HepG2 (cell line): ENCODE data around the gene GRPEL2. TPM values are rescaled to one million over a fixed set of nuclear protein-coding genes. Genes with fewer than 3 reads are reported as not detected.

Experiments
- ATAC-seq: fragments of 200-7000 bp; cut with Tn5 transposase; 3 replicates; pipeline ENCODE4 v1.9.1; 2020; ENCODE audit warnings: mild to moderate bottlenecking, moderate library complexity
- BruUV-seq: library from RNA; stranded (reverse); fragments of 400-500 nt; replicated peaks from 2 replicates; lab custom pipeline; 2021; lab: Mats Ljungman, UMichigan
- CTCF ChIA-PET: fragments of 300-600 bp; formaldehyde crosslinking; extraction: SDS; loops from one replicate; lab custom pipeline; 2021; ENCODE audit warnings: low total read pairs, inconsistent platforms, low intra/inter-chr PET ratio; lab: Yijun Ruan, JAX
- POLR2A ChIA-PET: fragments of 350-600 bp; sonication (Branson Sonifier 250); formaldehyde crosslinking; loops from one replicate; lab custom pipeline; 2020; ENCODE audit warnings: antibody characterized with exemption, inconsistent platforms; lab: Yijun Ruan, JAX
- DNase-seq: peaks from one replicate; pipeline ENCODE4 v3.0.0-alpha.2; 2015; ENCODE audit warnings: low spot score
- FAIRE-seq: peaks from 3 replicates; lab custom pipeline; 2011; peaks lifted over from hg19 to GRCh38; lab: Jason Lieb, UNC
- H2AFZ ChIP-seq: one replicate; pipeline ENCODE4 v1.6.1; 2011; ENCODE audit warnings: low read length, inconsistent platforms
- H3K27ac ChIP-seq: fragments of 300-600 bp; 3 replicates; pipeline ENCODE4 v1.8.0; 2011; ENCODE audit warnings: mixed run types, mild to moderate bottlenecking, mixed read lengths, low read length, inconsistent platforms; ENCODE audit not compliant: insufficient read depth; ENCODE audit errors: extremely low read length
- H3K27me3 ChIP-seq, 2 experiments: fragments of 200-600 bp in 1 of 2; 2 replicates in 1 of 2; 3 replicates in 1 of 2; pipeline versions ENCODE4 v1.6.0 to v1.8.0; 2011; ENCODE audit warnings: low read length in 2 of 2, mild to moderate bottlenecking in 2 of 2, moderate library complexity in 2 of 2, inconsistent platforms in 1 of 2; ENCODE audit not compliant: insufficient read depth in 2 of 2, control insufficient read depth in 1 of 2
- H3K36me3 ChIP-seq, 2 experiments: fragments of 200-600 bp in 1 of 2; replicated peaks in 1 of 2; 2 replicates in 1 of 2; 3 replicates in 1 of 2; pipeline versions ENCODE4 v1.5.1 to v1.8.0; 2011; ENCODE audit warnings: low read length in 2 of 2, inconsistent platforms in 1 of 2; ENCODE audit not compliant: insufficient read depth in 2 of 2, control insufficient read depth in 1 of 2
- H3K4me1 ChIP-seq: 2 replicates; pipeline ENCODE4 v1.5.1; 2012; ENCODE audit warnings: low read length, inconsistent platforms; ENCODE audit not compliant: insufficient read depth
- H3K4me2 ChIP-seq: 2 replicates; pipeline ENCODE4 v1.6.0; 2011; ENCODE audit warnings: low read depth, low read length, inconsistent platforms
- H3K4me3 ChIP-seq, 3 experiments: fragments of 200-600 bp in 1 of 3; sonication (generic), shearing (Covaris generic) in 1 of 3; replicated peaks in 1 of 3; 2 replicates each; pipeline ENCODE4 v1.5.1; 2011 to 2016; ENCODE audit warnings: low read length in 3 of 3, inconsistent platforms in 2 of 3, low read depth in 2 of 3, mild to moderate bottlenecking in 2 of 3, control low read depth in 1 of 3, mixed read lengths in 1 of 3; ENCODE audit not compliant: insufficient read depth in 1 of 3
- H3K79me2 ChIP-seq: one replicate; pipeline ENCODE4 v1.6.1; 2011; ENCODE audit warnings: low read length, inconsistent platforms; ENCODE audit not compliant: insufficient read depth
- H3K9ac ChIP-seq: 2 replicates; pipeline ENCODE4 v1.6.0; 2011; ENCODE audit warnings: mild to moderate bottlenecking, low read depth, low read length, inconsistent platforms; ENCODE audit not compliant: insufficient read depth
- H3K9me3 ChIP-seq: 2 replicates; pipeline ENCODE4 v1.5.1; 2012; ENCODE audit warnings: mild to moderate bottlenecking, low read length
- H4K20me1 ChIP-seq: 2 replicates; pipeline ENCODE4 v1.6.0; 2011; ENCODE audit warnings: inconsistent platforms, mild to moderate bottlenecking, low read length, moderate library complexity; ENCODE audit not compliant: insufficient read depth
- AHR ChIP-seq: IDR thresholded peaks from 2 replicates; pipeline ENCODE4 v1.6.1; 2018; ENCODE audit warnings: missing genetic modification reagents, missing compliant biosample characterization
- ESRRA ChIP-seq: sonication (generic); formaldehyde crosslinking; IDR thresholded peaks from 2 replicates; pipeline ENCODE4 v1.5.1; 2020; ENCODE audit warnings: mild to moderate bottlenecking, low read depth, missing genetic modification reagents
- ETS1 ChIP-seq: sonication (generic); formaldehyde crosslinking; IDR thresholded peaks from 2 replicates; pipeline ENCODE4 v1.4.0; 2020; ENCODE audit warnings: missing genetic modification reagents
- ETV6 ChIP-seq: sonication (generic); formaldehyde crosslinking; conservative IDR thresholded peaks from 2 replicates; pipeline ENCODE4 v1.4.0; 2020; ENCODE audit warnings: missing genetic modification reagents
- HMGXB4 ChIP-seq, 2 experiments: sonication (generic) in 1 of 2; formaldehyde crosslinking in 1 of 2; IDR thresholded peaks; 2 replicates each; pipeline versions ENCODE4 v1.4.0 to v1.6.1; 2018 to 2020; ENCODE audit warnings: missing genetic modification reagents in 2 of 2, borderline replicate concordance in 1 of 2, low read depth in 1 of 2, mild to moderate bottlenecking in 1 of 2, missing biosample characterization in 1 of 2
- MIER3 ChIP-seq: IDR thresholded peaks from 2 replicates; pipeline ENCODE4 v1.6.1; 2016; ENCODE audit warnings: missing compliant biosample characterization, borderline replicate concordance
- PRDM10 ChIP-seq: sonication (generic); formaldehyde crosslinking; IDR thresholded peaks from 2 replicates; pipeline ENCODE4 v1.4.0; 2020; ENCODE audit warnings: low read depth, missing genetic modification reagents
- TBP ChIP-seq: sonication (generic); formaldehyde crosslinking; IDR thresholded peaks from 2 replicates; pipeline ENCODE4 v1.5.0; 2020; ENCODE audit warnings: missing genetic modification reagents
- TEAD3 ChIP-seq: optimal IDR thresholded peaks from 2 replicates; pipeline ENCODE3; 2016; ENCODE audit warnings: borderline replicate concordance
- YY1 ChIP-seq: IDR thresholded peaks from 2 replicates; pipeline ENCODE4 v1.6.1; 2011; ENCODE audit warnings: low read length, low read depth, moderate library complexity, mild to moderate bottlenecking; ENCODE audit not compliant: insufficient read depth, insufficient replicate concordance
- ZFP1 ChIP-seq: IDR thresholded peaks from 2 replicates; pipeline ENCODE4 v1.6.1; 2016
- ZNF331 ChIP-seq: sonication (generic); formaldehyde crosslinking; IDR thresholded peaks from 2 replicates; pipeline ENCODE4 v1.4.0; 2020; ENCODE audit warnings: missing genetic modification reagents
- ZNF431 ChIP-seq: sonication (generic); formaldehyde crosslinking; IDR thresholded peaks from 2 replicates; pipeline ENCODE4 v1.9.0; 2022; ENCODE audit warnings: missing genetic modification reagents, low read depth, mild to moderate bottlenecking, borderline replicate concordance
- WGBS: methylation state at CpG from one replicate; pipeline ENCODE4 v1.1.6; 2017; ENCODE audit warnings: low lambda C conversion rate; 5-methylcytosine and 5-hydroxymethylcytosine counted together
- in situ Hi-C: cut with HindIII; loops from 2 replicates; pipeline ENCODE4 v1.10.0; 2017; ENCODE audit warnings: low pct_unique_long_range_greater_than_20kb; ENCODE audit not compliant: extremely low pct_ligation_motif_present
- intact Hi-C: fragments of 100-400 bp; cut with micrococcal nuclease; formaldehyde crosslinking; loops from one replicate; pipeline ENCODE4 v1.10.0; 2022; ENCODE audit not compliant: unreplicated experiment
- polyA plus RNA-seq, 8 experiments: library from polyadenylated mRNA; depleted of rRNA in 3 of 8; stranded (reverse) in 7 of 8; unstranded in 1 of 8; fragments of >200 nt; fragmentation: Illumina TruSeq in 4 of 8; extraction: Trizol in 4 of 8; gene quantifications; 2 replicates each; pipeline versions ENCODE4 v1.2.1 to v1.2.3, GENCODE V29; 2011 to 2016; ENCODE audit warnings: low read depth in 4 of 8, missing spikeins in 1 of 8, mixed read lengths in 1 of 8; ENCODE audit not compliant: insufficient read depth in 1 of 8
- total RNA-seq, 5 experiments: library from RNA; depleted of rRNA; stranded (reverse); fragments of >200 nt; fragmentation: Illumina TruSeq; extraction: Trizol; gene quantifications; 2 replicates each; pipeline ENCODE4 v1.2.3, GENCODE V29; 2016; ENCODE audit warnings: low read depth in 1 of 5
- TF ChIP-seq, protein P1 (sequence below): sonication (generic); formaldehyde crosslinking; IDR thresholded peaks from 2 replicates; pipeline ENCODE4 v1.5.1; 2020; ENCODE audit warnings: missing genetic modification reagents, mild to moderate bottlenecking, borderline replicate concordance
- TF ChIP-seq, protein P2 (sequence below): sonication (generic); formaldehyde crosslinking; IDR thresholded peaks from 2 replicates; pipeline ENCODE4 v1.4.0; 2020; ENCODE audit warnings: missing genetic modification reagents, low read depth, mild to moderate bottlenecking, borderline replicate concordance

Gene GRPEL2
- total and polyA plus RNA-seq, 2 of the 13 experiments (the other 11 are each of a cell fraction or from before 2014, with no cell fraction given): 13.1 to 16.6 TPM

DNA sequence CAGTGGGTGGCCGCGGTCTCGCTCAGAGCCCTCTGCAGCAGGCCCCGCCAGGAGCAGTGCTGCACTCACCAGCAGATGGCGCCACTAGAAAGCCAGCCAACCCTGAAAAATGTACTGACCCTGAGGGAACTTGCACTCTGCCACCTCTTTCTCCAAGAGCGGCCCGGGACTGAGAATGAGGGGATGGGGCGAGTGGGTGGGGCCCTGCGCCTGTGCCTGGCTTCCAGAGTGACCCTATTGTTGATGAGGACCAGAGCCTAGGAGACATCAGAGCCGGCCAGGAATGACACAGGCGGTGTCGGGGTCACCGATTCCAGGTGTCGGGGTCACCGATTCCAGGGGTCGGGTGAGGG, 36.7 kb downstream of the GRPEL2 start:
- Histone ChIP-seq H3K4me2 (peak overlapping the region; percentile 87), H3K9ac (peak overlapping the region; percentile 74), H3K4me1 (peaks cover 74% of the 10 kb centered on the region), H4K20me1 (no peaks in the 10 kb centered on the region), H2AFZ (no peak overlapping the region), H3K27me3 (peaks cover 3 to 5% of the 10 kb centered on the region in 2 experiments; a peak in 2 of 5 replicates), H3K79me2 (no peaks in the 10 kb centered on the region), H3K27ac (no peak overlapping the region), H3K9me3 (no peaks in the 10 kb centered on the region), H3K4me3 (peak overlapping the region in 1 of 3 experiments; percentile 70; a peak in 3 of 6 replicates), H3K36me3 (no peaks in the 10 kb centered on the region)
- 33% methylated on average over 11 of the region's 16 CpGs for WGBS
- FAIRE-seq: peak; percentile 52
- DNase-seq: peak; percentile 52
- intact Hi-C loops (loop anchor here (1.0 kb wide), 2 partner anchors 52 to 182 kb away; no protein-coding TSS in a partner anchor), in situ Hi-C loops (loop anchor here (10.0 kb wide), 1 partner anchor 53 kb away; no protein-coding TSS in a partner anchor)
- ATAC-seq: peak; percentile 84
- ChIA-PET CTCF (interaction anchor here (1.1 to 3.4 kb wide), 5 partner anchors 41 to 183 kb away, joined by 3 to 35 read pairs (median 14); no protein-coding TSS in a partner anchor), POLR2A (interaction anchor here (1.2 kb wide), 1 partner anchor 61 kb away, joined by 3 read pairs; no protein-coding TSS in a partner anchor)
- BruUV-seq: no TSS peak
- TF ChIP-seq, protein P1, sequence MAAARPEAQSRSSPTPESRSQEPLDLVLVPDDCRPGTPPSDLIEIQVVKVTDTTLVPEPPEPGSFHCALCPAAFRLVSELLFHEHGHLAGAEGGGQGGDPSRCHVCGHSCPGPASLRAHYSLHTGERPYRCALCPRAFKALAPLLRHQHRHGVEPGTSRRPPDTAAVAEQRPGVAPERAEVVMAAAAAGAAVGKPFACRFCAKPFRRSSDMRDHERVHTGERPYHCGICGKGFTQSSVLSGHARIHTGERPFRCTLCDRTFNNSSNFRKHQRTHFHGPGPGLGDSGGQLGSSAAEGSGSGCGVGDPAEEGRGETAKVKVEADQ (CRISPR knock-in tag): 0 out of 2 replicates have a peak, but pooled peaks have one; percentile 41
- TF ChIP-seq PRDM10 (CRISPR knock-in tag): no peak
- TF ChIP-seq ETS1: no peak
- TF ChIP-seq ZNF431 (CRISPR knock-in tag): no peak
- TF ChIP-seq, protein P2, sequence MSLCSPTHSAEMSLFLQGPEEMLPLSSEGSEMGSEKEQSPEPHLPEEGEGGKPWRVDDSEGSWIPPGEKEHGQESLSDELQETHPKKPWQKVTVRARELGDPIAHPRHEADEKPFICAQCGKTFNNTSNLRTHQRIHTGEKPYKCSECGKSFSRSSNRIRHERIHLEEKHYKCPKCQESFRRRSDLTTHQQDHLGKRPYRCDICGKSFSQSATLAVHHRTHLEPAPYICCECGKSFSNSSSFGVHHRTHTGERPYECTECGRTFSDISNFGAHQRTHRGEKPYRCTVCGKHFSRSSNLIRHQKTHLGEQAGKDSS: peak; percentile 61; the same call in 1 of the 2 replicates
- no peak for TF ChIP-seq AHR (CRISPR knock-in tag)
- TF ChIP-seq MIER3 (CRISPR knock-in tag): no peak
- 0 out of 2 replicates have a peak, but pooled peaks have one; percentile 36 for TF ChIP-seq ZNF331 (CRISPR knock-in tag)
- TF ChIP-seq TBP (CRISPR knock-in tag): no peak
- TF ChIP-seq ESRRA (CRISPR knock-in tag): peak; percentile 46; the same call in 1 of the 2 replicates
- TF ChIP-seq ZFP1 (CRISPR knock-in tag): no peak
- TF ChIP-seq HMGXB4 (CRISPR knock-in tag; IDR thresholded peaks at IDR 0.05; ENCODE audit: borderline replicate concordance in 1 of 2, low read depth in 1 of 2): peak; percentile 65 to 79; a peak in 3 of 4 replicates
- TF ChIP-seq ETV6 (CRISPR knock-in tag): no peak
- TF ChIP-seq YY1: peak; percentile 47
- TF ChIP-seq TEAD3: peak; percentile 63
